ENCODE results near the gene ACKR1.

The ACKR1 gene

GRCh38 chr1:159204161-159205141 is at the start of gene ACKR1:
ACKR1 (plus strand) TSS chr1:159204875; CDS start chr1:159204960, 85 bp downstream.
- DNase-seq (ENCODE audit: low spot score): no peak

- DNase-seq (ENCODE audit: low spot score): peak; percentile 91
Observed at GRCh38 chr1:159161001-159161718, 43.5 kb upstream of the ACKR1 start.

- DNase-seq (ENCODE audit: low spot score): no peak
Observed at GRCh38 chr1:159161719-159162026, 43.0 kb upstream of the ACKR1 start.

- DNase-seq (ENCODE audit: low spot score): no peak
Observed at GRCh38 chr1:159162516-159163265, 42.0 kb upstream of the ACKR1 start.

GRCh38 chr1:159163614-159164228 is 41.0 kb upstream of the ACKR1 start:
- no peak for DNase-seq (ENCODE audit: low spot score)

- no peak for DNase-seq (ENCODE audit: low spot score)
Observed at GRCh38 chr1:159168043-159168442, 36.6 kb upstream of the ACKR1 start.

- DNase-seq (ENCODE audit: low spot score): no peak
Observed at GRCh38 chr1:159170639-159171038, 34.0 kb upstream of the ACKR1 start.

GRCh38 chr1:159171254-159171687 is 33.4 kb upstream of the ACKR1 start, which contains the start of gene CADM3:
CADM3 (plus strand) TSS chr1:159171615; CDS start chr1:159171766, 151 bp downstream.
- peak; percentile 67 for DNase-seq (ENCODE audit: low spot score)

GRCh38 chr1:159171688-159172501 is 32.8 kb upstream of the ACKR1 start:
- DNase-seq (ENCODE audit: low spot score): peak; percentile 67

- DNase-seq (ENCODE audit: low spot score): peak; percentile 57
Observed at GRCh38 chr1:159172614-159173291, 31.9 kb upstream of the ACKR1 start.

- DNase-seq (ENCODE audit: low spot score): no peak
Observed at GRCh38 chr1:159173320-159173719, 31.4 kb upstream of the ACKR1 start.

- DNase-seq (ENCODE audit: low spot score): no peak
Observed at GRCh38 chr1:159175571-159175970, 29.1 kb upstream of the ACKR1 start.

- DNase-seq (ENCODE audit: low spot score): no peak
Observed at GRCh38 chr1:159177272-159177907, 27.3 kb upstream of the ACKR1 start.

- no peak for DNase-seq (ENCODE audit: low spot score)
Observed at GRCh38 chr1:159179906-159180305, 24.8 kb upstream of the ACKR1 start.

GRCh38 chr1:159180516-159180915 is 24.2 kb upstream of the ACKR1 start:
- no peak for DNase-seq (ENCODE audit: low spot score)

GRCh38 chr1:159181328-159182024 is 23.2 kb upstream of the ACKR1 start:
- DNase-seq (ENCODE audit: low spot score): no peak

- DNase-seq (ENCODE audit: low spot score): no peak
Observed at GRCh38 chr1:159184201-159184600, 20.5 kb upstream of the ACKR1 start.

- no peak for DNase-seq (ENCODE audit: low spot score)
Observed at GRCh38 chr1:159185121-159185520, 19.6 kb upstream of the ACKR1 start.

- DNase-seq (ENCODE audit: low spot score): no peak
Observed at GRCh38 chr1:159187033-159187432, 17.6 kb upstream of the ACKR1 start.
